ENCODE data around the gene CLIC1.
"Not testable (repeated sequence)": the region's sequence is repeated elsewhere in the genome, so short reads cannot be mapped to it uniquely, and the experiment has no call there.

DNA sequence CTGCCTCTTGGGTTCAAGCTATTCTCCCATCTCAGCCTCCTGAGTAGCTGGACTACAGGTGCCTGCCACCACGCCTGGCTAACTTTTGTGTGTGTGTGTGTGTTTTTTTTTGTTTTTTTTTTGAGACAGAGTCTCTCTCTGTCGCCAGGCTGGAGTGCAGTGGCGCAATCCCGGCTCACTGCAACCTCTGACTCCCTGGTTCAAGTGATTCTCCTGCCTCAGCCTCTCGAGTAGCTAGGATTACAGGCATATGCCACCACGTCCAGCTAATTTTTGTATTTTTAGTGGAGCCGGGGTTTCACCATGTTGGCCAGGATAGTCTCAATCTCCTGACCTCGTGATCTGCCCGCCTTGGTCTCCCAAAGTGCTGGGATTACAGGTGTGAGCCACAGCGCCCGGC is 27.2 kb downstream of the CLIC1 start:
- TF ChIP-seq EZH2phosphoT487 (IDR thresholded peaks at IDR 0.05) = not testable (repeated sequence)
- TF ChIP-seq, protein P1, sequence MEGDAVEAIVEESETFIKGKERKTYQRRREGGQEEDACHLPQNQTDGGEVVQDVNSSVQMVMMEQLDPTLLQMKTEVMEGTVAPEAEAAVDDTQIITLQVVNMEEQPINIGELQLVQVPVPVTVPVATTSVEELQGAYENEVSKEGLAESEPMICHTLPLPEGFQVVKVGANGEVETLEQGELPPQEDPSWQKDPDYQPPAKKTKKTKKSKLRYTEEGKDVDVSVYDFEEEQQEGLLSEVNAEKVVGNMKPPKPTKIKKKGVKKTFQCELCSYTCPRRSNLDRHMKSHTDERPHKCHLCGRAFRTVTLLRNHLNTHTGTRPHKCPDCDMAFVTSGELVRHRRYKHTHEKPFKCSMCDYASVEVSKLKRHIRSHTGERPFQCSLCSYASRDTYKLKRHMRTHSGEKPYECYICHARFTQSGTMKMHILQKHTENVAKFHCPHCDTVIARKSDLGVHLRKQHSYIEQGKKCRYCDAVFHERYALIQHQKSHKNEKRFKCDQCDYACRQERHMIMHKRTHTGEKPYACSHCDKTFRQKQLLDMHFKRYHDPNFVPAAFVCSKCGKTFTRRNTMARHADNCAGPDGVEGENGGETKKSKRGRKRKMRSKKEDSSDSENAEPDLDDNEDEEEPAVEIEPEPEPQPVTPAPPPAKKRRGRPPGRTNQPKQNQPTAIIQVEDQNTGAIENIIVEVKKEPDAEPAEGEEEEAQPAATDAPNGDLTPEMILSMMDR (IDR thresholded peaks at IDR 0.05) = not testable (repeated sequence)

Data from neural progenitor cell (in vitro differentiated cells).